ENCODE data around the gene RBM10. TPM values are rescaled to one million over a fixed set of nuclear protein-coding genes. Genes with fewer than 3 reads are reported as not detected.

Gene RBM10
- total and polyA plus RNA-seq, 2 donors (not counting 3 experiments of a cell fraction or from before 2014, with no cell fraction given), result 37.3 to 51.5 TPM

DNA sequence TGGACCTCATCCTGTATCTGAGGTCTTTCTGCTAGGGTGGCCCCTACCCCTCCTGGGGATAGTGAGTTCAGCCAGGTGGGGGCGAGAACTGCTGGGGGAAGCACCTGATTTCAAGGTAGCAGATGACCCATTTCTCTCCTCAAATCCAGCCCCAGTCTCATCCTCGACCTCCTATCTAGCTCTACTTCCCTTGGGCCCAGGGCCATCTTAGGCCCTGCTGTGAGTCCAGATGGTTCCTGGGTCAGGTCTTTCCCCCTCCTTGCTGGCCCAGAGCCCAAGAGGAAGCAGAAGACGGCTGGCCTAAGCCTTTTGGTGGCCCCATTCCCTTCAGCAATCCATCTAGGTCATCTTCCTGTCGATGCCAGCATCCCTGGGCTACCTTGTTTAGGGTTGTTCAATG, 76.7 kb downstream of the RBM10 start:
- BruUV-seq (replicated peaks), result no TSS peak
- no peak overlapping the region for H3K4me3 ChIP-seq (replicated peaks in 1 of 3; ENCODE audit: insufficient read depth in 1 of 3, low read depth in 1 of 3, low read length in 3 of 3)
- H3K9me1 ChIP-seq (replicated peaks; ENCODE audit: control insufficient read depth, extremely low read depth, insufficient read depth, low read length), result no peaks in the 10 kb centered on the region
- H3K27me3 ChIP-seq (ENCODE audit: control insufficient read depth in 2 of 2, insufficient read depth in 2 of 2, low read length in 2 of 2), result no peaks in the 10 kb centered on the region
- no peak overlapping the region for H2AFZ ChIP-seq (ENCODE audit: low read depth, low read length)
- no peak overlapping the region for H3K4me2 ChIP-seq (ENCODE audit: insufficient read depth, low read length)
- CTCF ChIA-PET, result no interaction called here
- TF ChIP-seq GATA2 (IDR thresholded peaks at IDR 0.05; ENCODE audit: insufficient read depth, insufficient read length, low read depth, low read length) (no peak), MYC (IDR thresholded peaks at IDR 0.05; ENCODE audit: low read depth, low read length) (no peak), FOS (IDR thresholded peaks at IDR 0.05; ENCODE audit: borderline replicate concordance, insufficient read depth, low read length) (no peak), JUN (IDR thresholded peaks at IDR 0.05; ENCODE audit: borderline replicate concordance, insufficient read depth, insufficient read length, low read depth) (no peak), POLR2A (IDR thresholded peaks at IDR 0.05; ENCODE audit: low read depth, low read length) (no peak), POLR2AphosphoS5 (IDR thresholded peaks at IDR 0.05; ENCODE audit: insufficient read depth, low read depth, low read length) (no peak), EZH2 (IDR thresholded peaks at IDR 0.05; ENCODE audit: borderline replicate concordance, low read depth, low read length, severe bottlenecking) (no peak)
- TF ChIP-seq, protein P1, sequence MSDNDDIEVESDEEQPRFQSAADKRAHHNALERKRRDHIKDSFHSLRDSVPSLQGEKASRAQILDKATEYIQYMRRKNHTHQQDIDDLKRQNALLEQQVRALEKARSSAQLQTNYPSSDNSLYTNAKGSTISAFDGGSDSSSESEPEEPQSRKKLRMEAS (IDR thresholded peaks at IDR 0.05; ENCODE audit: insufficient read depth, insufficient read length), result no peak
- TF ChIP-seq, protein P2, sequence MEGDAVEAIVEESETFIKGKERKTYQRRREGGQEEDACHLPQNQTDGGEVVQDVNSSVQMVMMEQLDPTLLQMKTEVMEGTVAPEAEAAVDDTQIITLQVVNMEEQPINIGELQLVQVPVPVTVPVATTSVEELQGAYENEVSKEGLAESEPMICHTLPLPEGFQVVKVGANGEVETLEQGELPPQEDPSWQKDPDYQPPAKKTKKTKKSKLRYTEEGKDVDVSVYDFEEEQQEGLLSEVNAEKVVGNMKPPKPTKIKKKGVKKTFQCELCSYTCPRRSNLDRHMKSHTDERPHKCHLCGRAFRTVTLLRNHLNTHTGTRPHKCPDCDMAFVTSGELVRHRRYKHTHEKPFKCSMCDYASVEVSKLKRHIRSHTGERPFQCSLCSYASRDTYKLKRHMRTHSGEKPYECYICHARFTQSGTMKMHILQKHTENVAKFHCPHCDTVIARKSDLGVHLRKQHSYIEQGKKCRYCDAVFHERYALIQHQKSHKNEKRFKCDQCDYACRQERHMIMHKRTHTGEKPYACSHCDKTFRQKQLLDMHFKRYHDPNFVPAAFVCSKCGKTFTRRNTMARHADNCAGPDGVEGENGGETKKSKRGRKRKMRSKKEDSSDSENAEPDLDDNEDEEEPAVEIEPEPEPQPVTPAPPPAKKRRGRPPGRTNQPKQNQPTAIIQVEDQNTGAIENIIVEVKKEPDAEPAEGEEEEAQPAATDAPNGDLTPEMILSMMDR (IDR thresholded peaks at IDR 0.05; ENCODE audit: extremely low read depth in 1 of 2, insufficient read depth in 1 of 2, low read depth in 1 of 2, low read length in 2 of 2), result no peak
- H3K27ac ChIP-seq (ENCODE audit: insufficient read depth, low read depth, low read length), result no peak overlapping the region
- intact Hi-C loops (cut with micrococcal nuclease), result no loop called here
- H3K9me3 ChIP-seq (replicated peaks; ENCODE audit: control insufficient read depth, insufficient read depth, low read length), result no peaks in the 10 kb centered on the region
- peaks cover 8 to 33% of the 10 kb centered on the region in 2 experiments for H3K36me3 ChIP-seq (ENCODE audit: control insufficient read depth in 2 of 2, extremely low read depth in 1 of 2, insufficient read depth in 2 of 2, low read length in 2 of 2)
- peaks cover 7% of the 10 kb centered on the region for H3K4me1 ChIP-seq (ENCODE audit: control insufficient read depth, extremely low read depth, insufficient read depth, low read length)
- dilution Hi-C loops (cut with MboI; ENCODE audit: extremely low pct_ligation_motif_present, low sequenced_read_pairs), result no loop called here
- FAIRE-seq (no peak), DNase-seq (ENCODE audit: low read depth, low spot score) (no peak)
- no peak overlapping the region for H3K9ac ChIP-seq (replicated peaks; ENCODE audit: extremely low read depth, insufficient read depth, low read length)
- POLR2A ChIA-PET, result interaction anchor here (1.3 kb wide), 1 partner anchor 11 kb away, joined by 3 read pairs; no protein-coding TSS in a partner anchor
- no peaks in the 10 kb centered on the region for H4K20me1 ChIP-seq (replicated peaks; ENCODE audit: control insufficient read depth, extremely low read depth, insufficient read depth, low read length)
- peaks cover 42% of the 10 kb centered on the region for H3K79me2 ChIP-seq (ENCODE audit: control insufficient read depth, insufficient read depth, low read length)

Data from endothelial cell of umbilical vein (primary cell).